ENCODE data around the gene EGFL8. TPM values are rescaled to one million over a fixed set of nuclear protein-coding genes. Genes with fewer than 3 reads are reported as not detected.

EGFL8 gene
- total and polyA plus RNA-seq, 9 of the 15 experiments (the other 6 are each of a cell fraction or from before 2014, with no cell fraction given) = 2.2 to 47.4 (median 14.2) TPM

GRCh38 chr6:32152769-32153563 is 11.4 kb upstream of the EGFL8 start (continued):
- peak; percentile 73 to 79; a peak in 2 of 4 replicates for TF ChIP-seq UBTF (IDR thresholded peaks at IDR 0.05; ENCODE audit: borderline replicate concordance in 1 of 2, low read depth in 2 of 2, low read length in 2 of 2)
- TF ChIP-seq NCOA2 (IDR thresholded peaks at IDR 0.05; ENCODE audit: partially characterized antibody in 2 of 2) = no peak
- TF ChIP-seq ZNF766 (CRISPR knock-in tag; conservative IDR thresholded peaks at IDR 0.05) = no peak
- no peak for TF ChIP-seq ZNF398 (CRISPR knock-in tag; IDR thresholded peaks at IDR 0.05)
- TF ChIP-seq ARID1B (IDR thresholded peaks at IDR 0.05) = peak; percentile 10
- TF ChIP-seq LEF1 (IDR thresholded peaks at IDR 0.05) = peak; percentile 24; the same call in 1 of the 2 replicates
- TF ChIP-seq TFAP4 (CRISPR knock-in tag; IDR thresholded peaks at IDR 0.05; ENCODE audit: borderline replicate concordance) = no peak
- no peak for TF ChIP-seq REST (IDR thresholded peaks at IDR 0.05; ENCODE audit: borderline replicate concordance)
- no peak for TF ChIP-seq REST (CRISPR knock-in tag; IDR thresholded peaks at IDR 0.05; ENCODE audit: low read depth)
- peak; percentile 50 for TF ChIP-seq KDM5B (IDR thresholded peaks at IDR 0.05; ENCODE audit: insufficient replicate concordance, low read depth, low read length)

Measured in K562 (cell line).